NCI-H1694 (cell line): ENCODE measurements around the gene ARHGAP19.

Source experiments
- DNase-seq: peaks from one replicate; lab custom pipeline; 2025; lab: John Stamatoyannopoulos, UW

The ARHGAP19 gene

DNA sequence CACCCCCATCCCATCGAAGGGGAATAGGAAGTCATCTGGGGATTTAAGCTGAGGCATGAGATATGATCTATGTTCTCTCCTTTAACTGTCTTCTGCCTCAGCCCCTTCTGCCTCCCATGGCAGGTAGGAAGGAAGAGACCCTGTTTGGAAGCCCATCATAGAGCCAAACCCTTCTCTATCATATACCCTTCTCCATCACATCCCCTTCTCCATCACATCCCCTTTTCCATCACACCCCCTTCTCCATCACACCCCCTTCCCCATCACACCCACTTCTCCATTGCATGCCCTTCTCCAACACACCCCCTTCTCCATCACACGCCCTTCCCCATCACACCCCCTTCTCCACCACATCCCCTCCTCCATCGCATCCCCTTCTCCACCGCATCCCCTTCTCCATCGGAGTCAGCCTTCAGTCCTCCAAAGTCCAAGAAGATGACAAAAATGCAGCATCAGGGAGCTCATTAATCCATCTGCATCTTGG is 99.4 kb downstream of the ARHGAP19 start:
- no peak for DNase-seq

DNA sequence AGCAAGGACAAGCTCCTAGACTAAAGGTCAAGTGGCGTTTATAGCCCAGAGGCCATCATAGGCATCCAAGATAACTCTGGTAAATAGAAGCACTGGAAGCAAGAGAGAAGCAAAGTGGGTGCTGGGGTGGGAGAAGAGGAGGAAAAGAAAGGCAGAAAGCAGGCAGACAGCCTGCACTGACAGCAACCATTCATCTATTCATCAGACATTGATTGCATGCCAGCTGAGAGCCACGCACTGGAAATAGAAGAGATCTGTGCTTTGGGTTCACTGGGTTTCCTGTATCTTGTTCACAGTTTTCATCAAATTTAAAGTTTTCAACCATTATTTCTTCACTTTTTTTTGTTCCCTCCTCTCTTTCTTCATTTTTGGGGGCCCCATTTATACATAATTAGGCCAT is 102.0 kb downstream of the ARHGAP19 start:
- DNase-seq, result no peak

DNA sequence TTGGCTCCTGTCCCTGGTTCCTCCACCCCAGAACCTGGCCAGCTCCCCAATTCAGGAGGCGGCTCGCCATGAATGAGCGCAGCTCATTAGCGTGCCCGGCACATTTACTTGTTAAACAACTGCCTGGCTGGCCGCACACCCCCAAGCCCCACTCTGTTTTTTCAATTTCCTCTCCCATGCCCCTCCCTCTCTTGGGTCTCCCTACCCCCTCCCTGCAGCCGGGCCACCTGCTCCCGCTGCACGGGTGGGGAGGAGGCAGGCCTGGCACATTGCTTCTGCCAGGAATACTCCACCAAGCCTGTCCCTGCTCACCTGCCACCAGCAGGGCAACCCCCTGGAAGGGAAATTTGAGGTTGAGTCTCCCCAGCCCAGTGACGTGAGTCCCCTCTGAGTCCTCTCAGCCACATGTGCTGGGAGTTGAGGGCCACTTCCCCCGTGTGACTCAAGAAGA is 104.2 kb downstream of the ARHGAP19 start:
- DNase-seq, result peak; percentile 62

DNA sequence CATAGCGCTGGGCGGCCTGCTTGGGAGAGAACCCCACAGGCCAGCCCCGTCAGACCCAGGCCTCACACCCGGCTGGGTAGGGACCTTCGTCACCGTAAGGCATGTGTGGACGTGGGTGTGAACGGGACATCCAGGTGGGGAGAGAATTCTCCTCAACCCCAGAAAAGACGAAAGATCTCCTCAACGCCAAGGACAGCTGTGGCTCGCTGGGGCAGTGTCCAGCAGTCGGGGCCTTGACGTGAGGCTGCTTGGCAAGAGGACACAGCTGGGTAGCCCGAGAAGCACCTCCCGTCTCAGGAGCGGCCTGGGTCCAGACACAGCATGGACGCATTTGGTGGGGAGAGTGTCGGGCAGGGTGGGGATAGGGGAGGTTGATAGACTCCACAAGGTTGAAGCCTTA is 105.5 kb downstream of the ARHGAP19 start:
- DNase-seq, result no peak

DNA sequence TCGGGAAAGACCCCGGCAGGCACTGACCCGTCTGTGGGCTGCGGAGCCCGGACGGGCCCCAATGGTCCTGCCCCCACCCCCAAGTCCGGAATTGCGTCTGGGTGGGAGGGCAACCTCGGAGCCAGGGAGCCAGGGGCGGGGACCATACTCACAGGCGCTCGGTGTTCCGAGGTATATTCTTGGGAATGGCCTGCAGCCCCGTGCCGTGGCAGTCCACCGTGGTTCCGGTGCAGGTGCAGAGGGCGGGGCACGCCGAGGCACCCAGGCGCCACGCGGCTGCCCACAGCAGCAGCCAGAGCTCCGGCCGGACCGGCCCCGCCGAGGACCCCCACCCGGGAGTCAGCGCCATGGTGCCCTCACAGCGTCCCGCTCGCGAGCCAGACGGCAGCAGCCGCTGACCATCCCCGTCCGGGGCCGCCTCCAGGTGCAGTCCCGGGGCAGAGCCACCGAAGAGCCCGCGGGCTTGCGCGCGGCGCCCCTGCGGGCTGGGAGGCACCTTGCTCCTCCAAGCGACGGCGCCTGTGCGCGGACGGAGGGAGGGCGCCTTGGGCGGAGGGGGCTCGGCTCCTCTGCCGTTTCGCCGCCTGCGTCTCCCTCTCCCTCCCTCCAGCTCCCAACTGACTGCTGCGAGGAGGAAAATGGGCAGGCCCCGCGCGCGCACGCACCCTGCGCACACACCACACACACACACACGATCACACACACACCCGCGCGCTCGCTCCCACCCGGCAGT is 106.9 kb downstream of the ARHGAP19 start, which contains the start of gene SLIT1:
TSS of gene SLIT1 (minus strand) at position 634 of the 733 bp plus-strand sequence. CDS start at position 349, 285 bp downstream.
- DNase-seq, result no peak

DNA sequence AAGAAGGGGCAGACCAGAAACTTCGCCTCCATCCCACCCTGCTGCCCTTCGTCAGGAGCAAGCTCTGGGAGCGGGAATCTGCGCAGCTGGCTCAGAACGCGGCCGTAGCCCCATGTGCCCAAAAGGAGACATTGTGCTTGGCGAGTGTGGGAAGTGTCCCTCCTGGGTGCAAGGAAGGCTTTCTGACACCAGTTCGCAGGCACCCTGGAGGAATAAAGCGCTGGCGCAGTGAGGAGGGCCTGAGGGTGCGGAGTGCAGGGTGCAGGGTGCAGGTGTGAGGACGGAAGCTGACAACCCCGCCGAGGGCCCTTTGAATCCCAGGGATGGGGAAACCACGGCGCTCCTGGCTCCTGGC is 107.5 kb downstream of the ARHGAP19 start:
- no peak for DNase-seq

DNA sequence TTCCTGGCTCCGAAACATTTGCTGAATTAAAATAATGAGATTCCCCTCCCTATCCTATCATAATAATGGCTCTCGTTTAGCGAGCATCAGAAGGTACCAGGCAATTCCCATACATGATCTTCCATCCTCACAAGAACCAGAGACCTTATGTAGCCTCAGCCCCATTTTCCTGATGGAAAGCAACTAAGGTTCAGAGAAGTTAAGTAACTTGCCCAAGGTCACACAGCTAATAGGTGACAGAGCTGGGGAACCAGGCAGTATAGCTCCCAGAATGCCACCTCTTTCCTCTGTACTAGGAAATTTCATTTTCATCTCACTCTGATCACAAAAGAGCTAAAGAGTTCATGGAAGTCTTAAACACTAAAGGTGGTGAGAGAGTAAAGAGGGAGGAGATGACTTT is 109.1 kb downstream of the ARHGAP19 start:
- DNase-seq, result no peak

DNA sequence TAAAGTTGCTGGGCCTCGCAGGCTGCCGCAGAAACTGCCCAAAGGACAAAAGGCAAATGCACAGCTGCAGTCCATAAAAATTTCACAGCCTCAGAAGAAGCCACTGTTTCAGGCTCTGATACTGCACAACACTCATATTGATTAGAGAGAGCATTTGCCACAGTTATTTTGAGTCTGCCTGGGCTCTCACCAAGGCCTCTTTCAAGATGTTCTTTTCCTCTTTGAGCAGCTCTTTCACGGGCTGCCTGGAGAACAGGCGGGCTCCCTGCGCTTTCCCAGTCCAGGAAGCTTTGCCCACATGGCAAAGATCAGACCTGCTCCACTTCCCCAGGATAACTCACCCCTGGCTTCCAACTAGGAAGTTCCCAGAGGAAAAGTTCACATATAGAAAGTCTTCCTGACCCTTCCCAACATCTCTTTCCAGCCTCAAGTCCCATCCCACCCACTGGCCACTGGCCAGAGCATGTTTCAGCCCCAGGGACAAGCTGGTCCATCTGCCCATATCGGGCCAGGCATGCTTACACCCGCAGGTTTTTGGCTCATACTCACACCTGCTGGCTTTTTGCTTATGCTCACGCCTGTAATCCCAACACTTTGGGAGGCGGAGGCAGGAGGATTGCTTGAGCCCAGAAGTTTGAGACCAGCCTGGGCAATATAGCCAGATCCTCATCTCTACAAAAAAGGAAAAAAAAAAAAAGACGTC is 110.0 kb downstream of the ARHGAP19 start:
- DNase-seq, result no peak

DNA sequence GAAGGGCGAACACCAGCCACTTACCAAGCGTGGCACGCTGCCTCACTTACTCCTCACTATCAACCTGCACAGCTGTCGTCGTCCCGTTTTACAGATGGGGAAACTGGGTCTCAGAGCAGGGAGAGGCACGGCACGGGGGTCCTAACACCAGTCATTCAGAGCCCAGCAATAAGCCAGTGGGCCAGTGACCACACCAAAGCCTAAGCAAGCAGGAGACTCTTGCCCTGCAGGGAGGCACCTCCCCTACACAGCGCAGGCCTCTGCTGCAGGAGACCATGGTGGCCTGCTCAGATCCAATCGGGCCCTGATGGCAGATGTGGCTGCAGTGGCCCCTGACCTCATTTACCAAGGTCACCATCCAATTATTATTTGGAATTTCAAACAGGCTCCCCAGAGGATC is 111.5 kb downstream of the ARHGAP19 start:
- no peak for DNase-seq

DNA sequence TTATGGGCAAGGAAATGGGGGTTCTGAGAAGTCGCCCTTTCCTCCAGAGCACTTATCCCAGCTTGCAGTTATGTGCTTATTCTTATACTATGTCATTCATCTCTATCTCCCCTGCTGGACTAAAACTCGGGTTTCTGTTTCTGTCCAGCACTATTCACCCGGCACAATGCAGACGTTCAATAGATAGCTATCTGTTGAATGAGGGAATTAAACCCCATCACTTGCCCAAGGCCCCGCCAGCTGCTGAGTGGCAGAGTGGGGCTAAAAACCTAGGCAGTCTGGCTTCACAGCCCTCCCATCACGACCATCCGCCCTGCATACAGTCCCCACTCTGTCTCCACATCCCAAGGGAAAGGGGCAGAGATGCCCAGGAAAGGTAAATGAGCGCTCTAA is 112.1 kb downstream of the ARHGAP19 start:
- DNase-seq, result no peak

DNA sequence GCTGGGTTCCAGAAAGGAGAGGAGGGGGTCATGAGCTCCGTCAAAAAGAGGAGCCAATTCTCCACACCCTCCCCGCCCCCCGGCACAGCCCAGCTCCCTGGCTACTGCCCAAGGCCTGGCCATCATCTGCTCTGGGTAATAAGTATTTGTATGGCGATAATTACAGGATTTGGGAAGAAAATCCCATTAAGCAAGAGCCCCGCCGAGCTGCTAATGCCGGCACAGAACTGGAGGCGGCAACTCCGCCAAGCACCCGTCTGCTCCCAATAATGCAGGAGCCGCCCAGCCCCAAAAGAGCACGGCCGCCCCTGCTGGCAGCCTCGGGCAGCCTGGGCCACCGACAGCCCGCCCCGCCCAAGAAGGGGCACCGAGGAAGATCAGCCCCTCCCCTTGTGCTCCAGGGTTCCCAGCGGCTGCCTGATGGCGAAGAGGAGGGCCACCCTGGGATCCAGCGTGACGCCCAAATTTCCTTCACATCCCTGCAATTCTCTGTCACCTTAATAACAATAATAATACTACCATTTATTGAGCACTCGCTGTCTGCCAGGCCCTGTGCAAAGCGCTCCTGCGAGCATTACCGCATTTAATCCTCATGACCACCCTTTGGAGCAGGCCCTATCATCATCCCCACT is 112.6 kb downstream of the ARHGAP19 start:
- DNase-seq, result peak; percentile 76

DNA sequence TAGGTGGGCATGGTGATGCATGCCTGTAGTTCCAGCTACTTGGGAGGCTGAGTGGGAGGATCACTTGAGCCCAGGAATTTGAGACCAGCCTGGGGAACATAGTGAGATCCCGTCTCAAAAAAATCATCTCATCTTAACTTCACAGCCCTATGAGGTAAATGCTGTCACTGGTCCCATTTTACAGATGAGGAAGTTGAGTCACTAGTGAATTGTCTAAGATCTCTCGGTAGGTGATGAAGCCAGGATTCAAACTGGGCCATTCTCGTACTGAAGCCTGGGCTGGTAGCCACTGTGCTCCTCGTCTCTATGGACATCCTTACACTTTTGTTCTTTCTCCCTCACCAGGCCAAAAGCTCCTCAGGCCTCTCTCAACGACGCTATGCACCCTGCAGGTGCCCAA is 113.1 kb downstream of the ARHGAP19 start:
- no peak for DNase-seq

DNA sequence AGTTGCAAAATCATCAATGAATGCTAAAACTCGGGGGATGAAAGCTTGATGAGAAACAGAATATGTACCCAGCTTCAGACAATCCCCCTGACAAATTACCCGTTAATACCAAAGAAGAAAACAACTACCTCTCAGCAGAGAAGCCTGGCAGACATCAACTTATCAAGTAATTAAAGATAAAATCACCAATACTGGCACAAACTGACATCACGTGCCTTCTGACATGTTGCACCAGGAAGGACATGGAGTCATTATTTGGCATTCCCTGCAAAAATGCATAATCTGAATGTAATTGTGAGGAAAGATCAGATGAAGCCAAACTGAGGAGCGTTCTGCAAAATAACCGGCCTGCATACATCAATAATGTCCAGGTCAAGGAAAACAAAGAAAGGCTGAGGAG is 114.4 kb downstream of the ARHGAP19 start:
- no peak for DNase-seq

DNA sequence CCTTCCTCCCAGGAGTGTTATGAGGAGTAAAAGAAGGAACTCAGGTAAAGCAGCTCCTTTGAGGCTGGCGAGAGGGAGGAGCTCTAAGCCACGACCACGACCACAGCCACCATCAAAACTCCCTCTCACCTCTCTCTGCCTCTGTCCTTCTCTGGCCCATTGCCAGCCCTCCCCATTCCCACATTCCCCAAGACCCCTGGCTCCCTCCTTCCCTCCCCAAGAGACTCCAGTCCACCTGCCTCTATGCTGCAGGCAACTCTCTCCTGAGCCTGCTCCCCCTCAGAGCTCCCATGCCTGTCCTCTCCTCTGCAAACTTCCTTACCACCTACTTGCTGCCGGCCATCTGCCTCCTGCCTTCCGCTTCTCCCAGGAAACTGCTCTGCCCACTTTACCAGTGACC is 116.2 kb downstream of the ARHGAP19 start:
- DNase-seq, result no peak

DNA sequence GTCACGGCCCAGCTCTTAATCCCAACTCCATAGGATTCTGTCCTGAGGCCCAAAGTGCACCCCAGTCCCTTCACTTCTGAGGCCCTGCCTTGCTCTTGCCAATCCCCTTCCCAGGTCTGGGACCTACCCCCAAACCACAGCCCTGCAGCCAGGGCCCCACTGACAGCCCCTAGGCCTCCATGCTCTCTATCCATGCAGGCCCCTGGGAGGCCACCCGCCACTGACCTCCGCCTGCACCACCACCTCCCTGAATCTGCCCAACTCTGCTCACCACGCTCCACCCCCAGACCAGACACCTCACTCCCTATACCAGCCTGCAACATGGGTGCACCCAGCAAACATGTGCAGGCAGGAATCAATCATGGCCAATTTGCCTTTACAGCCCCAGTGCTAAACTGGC is 116.9 kb downstream of the ARHGAP19 start:
- no peak for DNase-seq

DNA sequence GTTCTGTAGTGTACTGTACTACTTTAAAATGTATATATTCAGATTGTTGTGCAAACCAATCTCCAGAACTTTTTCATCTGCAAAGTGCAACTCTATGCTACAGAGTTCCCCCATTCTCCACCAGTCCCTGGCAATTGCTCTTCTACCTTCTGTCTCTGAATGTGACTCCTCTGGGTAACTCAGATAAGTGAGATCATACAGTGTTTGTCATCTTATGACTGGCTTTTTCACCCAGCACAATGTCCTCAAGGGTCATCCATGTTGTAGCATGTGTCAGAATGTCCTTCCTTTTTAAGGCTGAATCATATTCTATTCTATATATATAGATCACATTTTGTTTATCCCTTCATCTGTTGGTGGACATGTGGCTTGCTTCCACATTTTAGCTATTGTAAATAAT is 117.5 kb downstream of the ARHGAP19 start:
- no peak for DNase-seq

DNA sequence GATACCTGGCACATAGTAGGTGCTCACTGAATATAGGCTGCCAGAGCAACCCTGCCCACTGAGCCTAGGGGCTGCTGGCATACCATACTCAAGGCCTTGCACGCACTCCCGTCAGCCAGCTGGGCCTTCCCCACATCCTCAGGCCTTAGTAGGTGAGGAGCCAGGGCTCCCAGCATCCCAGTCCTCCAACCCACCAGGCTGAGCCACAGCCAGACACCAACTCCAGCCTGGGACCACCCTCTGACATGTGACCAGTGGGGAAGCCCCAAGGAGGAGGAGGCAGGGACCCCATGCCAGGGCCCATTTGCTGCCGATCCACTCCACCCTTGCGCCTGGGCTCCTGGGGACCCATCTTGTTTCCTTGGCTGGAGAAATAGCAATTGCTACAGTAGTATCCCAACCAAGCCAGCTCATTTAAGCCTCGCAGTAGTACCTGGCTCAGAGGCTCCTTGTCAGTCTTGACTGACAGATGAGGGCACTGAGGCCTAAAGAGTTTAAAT is 118.1 kb downstream of the ARHGAP19 start:
- no peak for DNase-seq

DNA sequence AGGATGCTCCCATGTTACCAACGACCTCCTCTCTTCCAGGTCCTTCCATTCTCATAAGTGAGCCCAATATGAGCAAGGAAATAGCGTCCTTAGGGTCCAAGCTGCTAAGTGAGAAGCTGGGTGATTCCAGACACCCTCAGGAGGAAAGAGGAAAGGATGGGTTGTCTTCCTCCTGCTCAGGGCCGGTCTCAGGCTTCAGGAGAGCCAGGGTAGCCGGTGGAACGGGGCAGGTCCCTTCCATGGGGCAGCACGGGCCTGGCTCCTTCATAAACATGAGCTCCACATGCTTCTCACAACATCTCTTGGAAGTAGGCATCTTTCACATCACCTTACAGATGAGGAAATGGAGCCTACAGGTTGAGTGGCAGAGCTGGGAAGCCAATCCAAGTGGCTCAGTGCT is 119.4 kb downstream of the ARHGAP19 start:
- no peak for DNase-seq
